HepG2 (cell line): ENCODE measurements around the gene CPNE2. TPM values are rescaled to one million over a fixed set of nuclear protein-coding genes. Genes with fewer than 3 reads are reported as not detected.

Source experiments
- AHDC1 ChIP-seq: sonication (generic); formaldehyde crosslinking; IDR thresholded peaks from 2 replicates; pipeline ENCODE4 v1.5.1; 2020; ENCODE audit warnings: mild to moderate bottlenecking, missing genetic modification reagents, borderline replicate concordance
- ARID5B ChIP-seq: IDR thresholded peaks from 2 replicates; pipeline ENCODE4 v1.4.0; 2020; ENCODE audit warnings: mild to moderate bottlenecking, missing genetic modification reagents
- CERS6 ChIP-seq: sonication (generic); formaldehyde crosslinking; IDR thresholded peaks from 2 replicates; pipeline ENCODE4 v1.5.0; 2020; ENCODE audit warnings: missing genetic modification reagents
- CREB1 ChIP-seq, 2 experiments: fragments of 450-650 bp in 1 of 2; IDR thresholded peaks; 2 replicates each; pipeline ENCODE4 v1.6.1; 2016 to 2017; ENCODE audit warnings: control low read depth in 1 of 2, mild to moderate bottlenecking in 1 of 2, missing compliant biosample characterization in 1 of 2, missing genetic modification characterization in 1 of 2
- FOXA3 ChIP-seq: IDR thresholded peaks from 2 replicates; pipeline ENCODE4 v1.6.1; 2016; ENCODE audit warnings: missing genetic modification reagents, missing compliant biosample characterization
- JUN ChIP-seq: sonication (generic); formaldehyde crosslinking; IDR thresholded peaks from 2 replicates; pipeline ENCODE4 v1.4.0; 2020; ENCODE audit warnings: mild to moderate bottlenecking, missing genetic modification reagents
- MZF1 ChIP-seq: sonication (generic); formaldehyde crosslinking; IDR thresholded peaks from 2 replicates; pipeline ENCODE4 v1.8.1; 2023; ENCODE audit warnings: mild to moderate bottlenecking, missing genetic modification reagents, borderline replicate concordance
- NBN ChIP-seq: fragments of 450-650 bp; conservative IDR thresholded peaks from 2 replicates; pipeline ENCODE4 v1.6.1; 2017
- PAXIP1 ChIP-seq: sonication (generic); formaldehyde crosslinking; conservative IDR thresholded peaks from 2 replicates; pipeline ENCODE4 v1.4.0; 2020; ENCODE audit warnings: mild to moderate bottlenecking, missing genetic modification reagents, moderate library complexity
- RARA ChIP-seq: IDR thresholded peaks from 2 replicates; pipeline ENCODE4 v1.6.1; 2016; ENCODE audit warnings: missing genetic modification reagents, missing compliant biosample characterization
- SIX4 ChIP-seq: sonication (generic); formaldehyde crosslinking; IDR thresholded peaks from 2 replicates; pipeline ENCODE4 v1.4.0; 2020; ENCODE audit warnings: missing genetic modification reagents
- ZFP36 ChIP-seq: fragments of 150-350 bp; IDR thresholded peaks from 2 replicates; pipeline ENCODE4 v1.6.1; 2018; ENCODE audit warnings: borderline replicate concordance, low read length, low read depth; ENCODE audit not compliant: partially characterized antibody
- ZFP36L2 ChIP-seq: sonication (generic); formaldehyde crosslinking; IDR thresholded peaks from 2 replicates; pipeline ENCODE4 v1.4.0; 2020; ENCODE audit warnings: missing genetic modification reagents
- ZKSCAN5 ChIP-seq: sonication (generic); formaldehyde crosslinking; IDR thresholded peaks from 2 replicates; pipeline ENCODE4 v1.5.1; 2020; ENCODE audit warnings: mild to moderate bottlenecking, missing genetic modification reagents
- ZNF510 ChIP-seq: sonication (generic); formaldehyde crosslinking; IDR thresholded peaks from 2 replicates; pipeline ENCODE4 v1.4.0; 2020; ENCODE audit warnings: low read depth, mild to moderate bottlenecking, missing genetic modification reagents
- ZNF558 ChIP-seq: sonication (generic); formaldehyde crosslinking; IDR thresholded peaks from 2 replicates; pipeline ENCODE4 v1.9.0; 2022; ENCODE audit warnings: mild to moderate bottlenecking, missing genetic modification reagents, borderline replicate concordance
- polyA plus RNA-seq, 8 experiments: library from polyadenylated mRNA; depleted of rRNA in 3 of 8; stranded (reverse) in 7 of 8; unstranded in 1 of 8; fragments of >200 nt; fragmentation: Illumina TruSeq in 4 of 8; extraction: Trizol in 4 of 8; gene quantifications; 2 replicates each; pipeline versions ENCODE4 v1.2.1 to v1.2.3, GENCODE V29; 2011 to 2016; ENCODE audit warnings: low read depth in 4 of 8, missing spikeins in 1 of 8, mixed read lengths in 1 of 8; ENCODE audit not compliant: insufficient read depth in 1 of 8
- total RNA-seq, 5 experiments: library from RNA; depleted of rRNA; stranded (reverse); fragments of >200 nt; fragmentation: Illumina TruSeq; extraction: Trizol; gene quantifications; 2 replicates each; pipeline ENCODE4 v1.2.3, GENCODE V29; 2016; ENCODE audit warnings: low read depth in 1 of 5

CPNE2 gene
- total and polyA plus RNA-seq, 2 of the 13 experiments (the other 11 are each of a cell fraction or from before 2014, with no cell fraction given), result 10.6 to 23.3 TPM

GRCh38 chr16:57084257-57084770, 8.1 kb upstream of the CPNE2 start (continued):
- TF ChIP-seq FOXA3 (CRISPR knock-in tag) (peak; percentile 39), ZNF558 (CRISPR knock-in tag) (no peak), ZKSCAN5 (no peak), NBN (no peak), CREB1 (IDR thresholded peaks at IDR 0.05) (peak; percentile 39; the same call in 1 of the 2 replicates), CREB1 (CRISPR knock-in tag; IDR thresholded peaks at IDR 0.05) (no peak), RARA (0 out of 2 replicates have a peak, but pooled peaks have one; percentile 5), MZF1 (CRISPR knock-in tag) (no peak), AHDC1 (CRISPR knock-in tag) (no peak), ZNF510 (CRISPR knock-in tag) (no peak), SIX4 (CRISPR knock-in tag) (no peak), ZFP36L2 (CRISPR knock-in tag) (no peak), JUN (peak; percentile 21; the same call in 1 of the 2 replicates), PAXIP1 (0 out of 2 replicates have a peak, but pooled peaks have one; percentile 14), CERS6 (CRISPR knock-in tag) (no peak), ARID5B (CRISPR knock-in tag) (peak; percentile 43; the same call in 1 of the 2 replicates), ZFP36 (no peak)
